HEK293 (cell line): ENCODE data around the gene DHX16.

Source experiments
- BCL11A ChIP-seq: fragments of 450-650 bp; formaldehyde crosslinking; IDR thresholded peaks from 2 replicates; pipeline ENCODE4 v1.5.1; 2016; ENCODE audit warnings: low read depth, missing biosample characterization, missing genetic modification characterization
- BCL11B ChIP-seq: fragments of 450-650 bp; formaldehyde crosslinking; IDR thresholded peaks from 2 replicates; pipeline ENCODE4 v1.5.1; 2016; ENCODE audit warnings: low read depth, missing biosample characterization, missing genetic modification characterization
- EGR2 ChIP-seq: fragments of 450-650 bp; formaldehyde crosslinking; IDR thresholded peaks from 2 replicates; pipeline ENCODE4 v1.5.1; 2016; ENCODE audit warnings: low read depth, missing biosample characterization, missing genetic modification characterization
- HOXA7 ChIP-seq: sonication (generic); formaldehyde crosslinking; IDR thresholded peaks from 2 replicates; pipeline ENCODE4 v1.8.1; 2022; ENCODE audit warnings: missing genetic modification reagents, borderline replicate concordance
- IKZF3 ChIP-seq: fragments of 450-650 bp; IDR thresholded peaks from 2 replicates; pipeline ENCODE4 v1.5.0; 2018; ENCODE audit warnings: missing biosample characterization, mild to moderate bottlenecking, missing genetic modification characterization, moderate library complexity
- OVOL3 ChIP-seq: fragments of 450-650 bp; formaldehyde crosslinking; IDR thresholded peaks from 2 replicates; pipeline ENCODE4 v1.5.1; 2016; ENCODE audit warnings: missing biosample characterization, missing genetic modification characterization
- SP3 ChIP-seq: fragments of 450-650 bp; formaldehyde crosslinking; IDR thresholded peaks from 2 replicates; pipeline ENCODE4 v1.5.1; 2016; ENCODE audit warnings: missing biosample characterization, missing genetic modification characterization
- ZBTB20 ChIP-seq: fragments of 450-650 bp; formaldehyde crosslinking; IDR thresholded peaks from 2 replicates; pipeline ENCODE4 v1.5.1; 2016; ENCODE audit warnings: missing biosample characterization, missing genetic modification characterization
- ZNF132 ChIP-seq: fragments of 450-650 bp; formaldehyde crosslinking; IDR thresholded peaks from 2 replicates; pipeline ENCODE4 v1.5.1; 2017; ENCODE audit warnings: missing biosample characterization, missing genetic modification characterization, borderline replicate concordance
- ZNF133 ChIP-seq: fragments of 450-650 bp; formaldehyde crosslinking; IDR thresholded peaks from 2 replicates; pipeline ENCODE4 v1.5.1; 2016; ENCODE audit warnings: missing biosample characterization, missing genetic modification characterization
- ZNF146 ChIP-seq: fragments of 450-650 bp; formaldehyde crosslinking; IDR thresholded peaks from 2 replicates; pipeline ENCODE4 v1.5.1; 2016; ENCODE audit warnings: missing biosample characterization, missing genetic modification characterization
- ZNF184 ChIP-seq: fragments of 450-650 bp; IDR thresholded peaks from 2 replicates; pipeline ENCODE4 v1.5.1; 2018; ENCODE audit warnings: missing biosample characterization, mild to moderate bottlenecking, missing genetic modification characterization
- ZNF24 ChIP-seq: fragments of 450-650 bp; formaldehyde crosslinking; IDR thresholded peaks from 2 replicates; pipeline ENCODE4 v1.5.1; 2016; ENCODE audit warnings: missing biosample characterization, missing genetic modification characterization
- ZNF335 ChIP-seq: fragments of 450-650 bp; formaldehyde crosslinking; conservative IDR thresholded peaks from 2 replicates; pipeline ENCODE4 v1.5.1; 2016; ENCODE audit warnings: missing biosample characterization, missing genetic modification characterization
- ZNF404 ChIP-seq: fragments of 450-650 bp; formaldehyde crosslinking; IDR thresholded peaks from 2 replicates; pipeline ENCODE4 v1.5.1; 2017; ENCODE audit warnings: missing biosample characterization, missing genetic modification characterization
- ZNF473 ChIP-seq: fragments of 450-650 bp; formaldehyde crosslinking; IDR thresholded peaks from 2 replicates; pipeline ENCODE4 v1.5.1; 2017; ENCODE audit warnings: missing biosample characterization, missing genetic modification characterization
- ZNF544 ChIP-seq: fragments of 450-650 bp; formaldehyde crosslinking; IDR thresholded peaks from 2 replicates; pipeline ENCODE4 v1.5.0; 2017; ENCODE audit warnings: missing biosample characterization, missing genetic modification characterization
- ZNF600 ChIP-seq: fragments of 450-650 bp; formaldehyde crosslinking; IDR thresholded peaks from 2 replicates; pipeline ENCODE4 v1.5.1; 2016; ENCODE audit warnings: missing biosample characterization, missing genetic modification characterization
- ZNF623 ChIP-seq: fragments of 450-650 bp; formaldehyde crosslinking; IDR thresholded peaks from 2 replicates; pipeline ENCODE4 v1.5.1; 2016; ENCODE audit warnings: missing biosample characterization, missing genetic modification characterization
- ZNF660 ChIP-seq: fragments of 450-650 bp; IDR thresholded peaks from 2 replicates; pipeline ENCODE4 v1.5.1; 2018; ENCODE audit warnings: missing biosample characterization, mild to moderate bottlenecking, missing genetic modification characterization
- ZNF843 ChIP-seq: fragments of 450-650 bp; formaldehyde crosslinking; IDR thresholded peaks from 2 replicates; pipeline ENCODE4 v1.5.1; 2016; ENCODE audit warnings: missing biosample characterization, missing genetic modification characterization
- TF ChIP-seq, protein P1 (sequence below): fragments of 450-650 bp; formaldehyde crosslinking; IDR thresholded peaks from 2 replicates; pipeline ENCODE4 v1.5.1; 2017; ENCODE audit warnings: missing biosample characterization, missing genetic modification characterization
- TF ChIP-seq, protein P2 (sequence below): fragments of 450-650 bp; formaldehyde crosslinking; IDR thresholded peaks from 2 replicates; pipeline ENCODE4 v1.5.1; 2016; ENCODE audit warnings: missing biosample characterization, missing genetic modification characterization
- TF ChIP-seq, protein P3 (sequence below): fragments of 450-650 bp; formaldehyde crosslinking; IDR thresholded peaks from 2 replicates; pipeline ENCODE4 v1.5.1; 2016; ENCODE audit warnings: missing biosample characterization, missing genetic modification characterization
- TF ChIP-seq, protein P4 (sequence below): fragments of 450-650 bp; formaldehyde crosslinking; IDR thresholded peaks from 2 replicates; pipeline ENCODE4 v1.5.1; 2016; ENCODE audit warnings: missing biosample characterization, missing genetic modification characterization
- TF ChIP-seq, protein P5 (sequence below): fragments of 450-650 bp; formaldehyde crosslinking; IDR thresholded peaks from 2 replicates; pipeline ENCODE4 v1.5.1; 2016; ENCODE audit warnings: missing biosample characterization, missing genetic modification characterization, low read depth
- TF ChIP-seq, protein P6 (sequence below): fragments of 450-650 bp; formaldehyde crosslinking; IDR thresholded peaks from 2 replicates; pipeline ENCODE4 v1.5.1; 2016; ENCODE audit warnings: missing biosample characterization, missing genetic modification characterization
- TF ChIP-seq, protein P7 (sequence below): fragments of 450-650 bp; formaldehyde crosslinking; IDR thresholded peaks from 2 replicates; pipeline ENCODE4 v1.5.1; 2016; ENCODE audit warnings: missing biosample characterization, missing genetic modification characterization

DHX16 gene

DNA sequence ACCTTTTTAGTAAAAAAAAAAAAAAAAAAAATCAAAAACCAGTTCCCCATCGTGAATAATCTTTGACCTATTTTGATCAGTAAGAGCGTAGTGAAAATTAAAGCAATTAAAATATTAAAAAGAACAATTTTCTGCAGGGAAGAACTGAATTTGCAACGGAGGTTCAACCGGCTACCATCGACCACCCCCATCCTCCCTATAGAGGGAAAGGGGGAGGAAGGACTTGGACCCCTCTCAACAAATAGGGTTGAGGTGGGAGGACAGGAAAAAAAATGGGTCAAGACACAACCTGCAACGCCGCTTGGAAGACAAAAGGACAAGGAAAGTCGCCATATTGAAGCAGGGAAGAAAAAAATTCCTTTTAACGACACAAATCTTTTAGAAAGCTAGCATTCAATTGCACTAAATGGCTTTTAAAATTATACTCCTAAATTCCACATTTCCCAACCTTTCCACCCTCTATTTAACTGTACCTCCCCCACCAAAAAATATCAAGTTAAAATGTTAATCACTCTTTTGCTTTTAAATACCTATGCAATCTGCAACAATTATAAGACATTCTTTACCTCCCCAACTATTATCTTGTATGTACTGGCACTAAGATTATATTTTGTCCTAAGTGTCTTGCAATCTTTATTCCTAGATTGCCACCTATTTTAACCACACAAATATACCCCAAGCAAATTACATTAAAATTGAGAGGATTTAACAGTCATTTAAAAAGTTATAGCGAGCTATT lies 57.4 kb downstream of the DHX16 start (continued):
- TF ChIP-seq ZNF600 (tag by site-specific recombination) (peak; percentile 10; the same call in 1 of the 2 replicates), ZNF133 (tag by site-specific recombination) (no peak), ZNF335 (tag by site-specific recombination) (peak; percentile 95), ZNF404 (0 out of 2 replicates have a peak, but pooled peaks have one; percentile 4), IKZF3 (tag by site-specific recombination) (peak; percentile 81), BCL11B (no peak), EGR2 (0 out of 2 replicates have a peak, but pooled peaks have one; percentile 18), ZNF660 (peak; percentile 13; the same call in 1 of the 2 replicates), HOXA7 (CRISPR knock-in tag) (no peak), ZBTB20 (peak; percentile 18; the same call in 1 of the 2 replicates), ZNF623 (peak; percentile 9; the same call in 1 of the 2 replicates), ZNF544 (no peak), ZNF132 (no peak), ZNF24 (tag by site-specific recombination) (peak; percentile 39; the same call in 1 of the 2 replicates), OVOL3 (no peak), ZNF473 (tag by site-specific recombination) (no peak), ZNF184 (tag by site-specific recombination) (0 out of 2 replicates have a peak, but pooled peaks have one; percentile 5), SP3 (tag by site-specific recombination) (peak; percentile 59; the same call in 1 of the 2 replicates), ZNF146 (tag by site-specific recombination) (peak; percentile 5; the same call in 1 of the 2 replicates), BCL11A (tag by site-specific recombination) (no peak), ZNF843 (tag by site-specific recombination) (no peak)
- TF ChIP-seq, protein P1, sequence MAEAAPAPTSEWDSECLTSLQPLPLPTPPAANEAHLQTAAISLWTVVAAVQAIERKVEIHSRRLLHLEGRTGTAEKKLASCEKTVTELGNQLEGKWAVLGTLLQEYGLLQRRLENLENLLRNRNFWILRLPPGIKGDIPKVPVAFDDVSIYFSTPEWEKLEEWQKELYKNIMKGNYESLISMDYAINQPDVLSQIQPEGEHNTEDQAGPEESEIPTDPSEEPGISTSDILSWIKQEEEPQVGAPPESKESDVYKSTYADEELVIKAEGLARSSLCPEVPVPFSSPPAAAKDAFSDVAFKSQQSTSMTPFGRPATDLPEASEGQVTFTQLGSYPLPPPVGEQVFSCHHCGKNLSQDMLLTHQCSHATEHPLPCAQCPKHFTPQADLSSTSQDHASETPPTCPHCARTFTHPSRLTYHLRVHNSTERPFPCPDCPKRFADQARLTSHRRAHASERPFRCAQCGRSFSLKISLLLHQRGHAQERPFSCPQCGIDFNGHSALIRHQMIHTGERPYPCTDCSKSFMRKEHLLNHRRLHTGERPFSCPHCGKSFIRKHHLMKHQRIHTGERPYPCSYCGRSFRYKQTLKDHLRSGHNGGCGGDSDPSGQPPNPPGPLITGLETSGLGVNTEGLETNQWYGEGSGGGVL (tag by site-specific recombination), result peak; percentile 76
- TF ChIP-seq, protein P2, sequence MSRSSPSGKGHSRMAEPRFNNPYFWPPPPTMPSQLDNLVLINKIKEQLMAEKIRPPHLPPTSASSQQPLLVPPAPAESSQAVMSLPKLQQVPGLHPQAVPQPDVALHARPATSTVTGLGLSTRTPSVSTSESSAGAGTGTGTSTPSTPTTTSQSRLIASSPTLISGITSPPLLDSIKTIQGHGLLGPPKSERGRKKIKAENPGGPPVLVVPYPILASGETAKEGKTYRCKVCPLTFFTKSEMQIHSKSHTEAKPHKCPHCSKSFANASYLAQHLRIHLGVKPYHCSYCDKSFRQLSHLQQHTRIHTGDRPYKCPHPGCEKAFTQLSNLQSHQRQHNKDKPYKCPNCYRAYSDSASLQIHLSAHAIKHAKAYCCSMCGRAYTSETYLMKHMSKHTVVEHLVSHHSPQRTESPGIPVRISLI, result peak; percentile 98
- TF ChIP-seq, protein P3, sequence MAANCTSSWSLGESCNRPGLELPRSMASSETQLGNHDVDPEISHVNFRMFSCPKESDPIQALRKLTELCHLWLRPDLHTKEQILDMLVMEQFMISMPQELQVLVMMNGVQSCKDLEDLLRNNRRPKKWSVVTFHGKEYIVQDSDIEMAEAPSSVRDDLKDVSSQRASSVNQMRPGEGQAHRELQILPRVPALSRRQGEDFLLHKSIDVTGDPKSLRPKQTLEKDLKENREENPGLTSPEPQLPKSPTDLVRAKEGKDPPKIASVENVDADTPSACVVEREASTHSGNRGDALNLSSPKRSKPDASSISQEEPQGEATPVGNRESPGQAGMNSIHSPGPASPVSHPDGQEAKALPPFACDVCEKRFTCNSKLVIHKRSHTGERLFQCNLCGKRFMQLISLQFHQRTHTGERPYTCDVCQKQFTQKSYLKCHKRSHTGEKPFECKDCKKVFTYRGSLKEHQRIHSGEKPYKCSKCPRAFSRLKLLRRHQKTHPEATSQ (tag by site-specific recombination), result no peak
- TF ChIP-seq, protein P4, sequence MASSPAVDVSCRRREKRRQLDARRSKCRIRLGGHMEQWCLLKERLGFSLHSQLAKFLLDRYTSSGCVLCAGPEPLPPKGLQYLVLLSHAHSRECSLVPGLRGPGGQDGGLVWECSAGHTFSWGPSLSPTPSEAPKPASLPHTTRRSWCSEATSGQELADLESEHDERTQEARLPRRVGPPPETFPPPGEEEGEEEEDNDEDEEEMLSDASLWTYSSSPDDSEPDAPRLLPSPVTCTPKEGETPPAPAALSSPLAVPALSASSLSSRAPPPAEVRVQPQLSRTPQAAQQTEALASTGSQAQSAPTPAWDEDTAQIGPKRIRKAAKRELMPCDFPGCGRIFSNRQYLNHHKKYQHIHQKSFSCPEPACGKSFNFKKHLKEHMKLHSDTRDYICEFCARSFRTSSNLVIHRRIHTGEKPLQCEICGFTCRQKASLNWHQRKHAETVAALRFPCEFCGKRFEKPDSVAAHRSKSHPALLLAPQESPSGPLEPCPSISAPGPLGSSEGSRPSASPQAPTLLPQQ, result peak; percentile 55
- TF ChIP-seq, protein P5, sequence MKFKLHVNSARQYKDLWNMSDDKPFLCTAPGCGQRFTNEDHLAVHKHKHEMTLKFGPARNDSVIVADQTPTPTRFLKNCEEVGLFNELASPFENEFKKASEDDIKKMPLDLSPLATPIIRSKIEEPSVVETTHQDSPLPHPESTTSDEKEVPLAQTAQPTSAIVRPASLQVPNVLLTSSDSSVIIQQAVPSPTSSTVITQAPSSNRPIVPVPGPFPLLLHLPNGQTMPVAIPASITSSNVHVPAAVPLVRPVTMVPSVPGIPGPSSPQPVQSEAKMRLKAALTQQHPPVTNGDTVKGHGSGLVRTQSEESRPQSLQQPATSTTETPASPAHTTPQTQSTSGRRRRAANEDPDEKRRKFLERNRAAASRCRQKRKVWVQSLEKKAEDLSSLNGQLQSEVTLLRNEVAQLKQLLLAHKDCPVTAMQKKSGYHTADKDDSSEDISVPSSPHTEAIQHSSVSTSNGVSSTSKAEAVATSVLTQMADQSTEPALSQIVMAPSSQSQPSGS, result no peak
- TF ChIP-seq, protein P6, sequence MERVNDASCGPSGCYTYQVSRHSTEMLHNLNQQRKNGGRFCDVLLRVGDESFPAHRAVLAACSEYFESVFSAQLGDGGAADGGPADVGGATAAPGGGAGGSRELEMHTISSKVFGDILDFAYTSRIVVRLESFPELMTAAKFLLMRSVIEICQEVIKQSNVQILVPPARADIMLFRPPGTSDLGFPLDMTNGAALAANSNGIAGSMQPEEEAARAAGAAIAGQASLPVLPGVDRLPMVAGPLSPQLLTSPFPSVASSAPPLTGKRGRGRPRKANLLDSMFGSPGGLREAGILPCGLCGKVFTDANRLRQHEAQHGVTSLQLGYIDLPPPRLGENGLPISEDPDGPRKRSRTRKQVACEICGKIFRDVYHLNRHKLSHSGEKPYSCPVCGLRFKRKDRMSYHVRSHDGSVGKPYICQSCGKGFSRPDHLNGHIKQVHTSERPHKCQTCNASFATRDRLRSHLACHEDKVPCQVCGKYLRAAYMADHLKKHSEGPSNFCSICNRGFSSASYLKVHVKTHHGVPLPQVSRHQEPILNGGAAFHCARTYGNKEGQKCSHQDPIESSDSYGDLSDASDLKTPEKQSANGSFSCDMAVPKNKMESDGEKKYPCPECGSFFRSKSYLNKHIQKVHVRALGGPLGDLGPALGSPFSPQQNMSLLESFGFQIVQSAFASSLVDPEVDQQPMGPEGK, result peak; percentile 93
- TF ChIP-seq, protein P7, sequence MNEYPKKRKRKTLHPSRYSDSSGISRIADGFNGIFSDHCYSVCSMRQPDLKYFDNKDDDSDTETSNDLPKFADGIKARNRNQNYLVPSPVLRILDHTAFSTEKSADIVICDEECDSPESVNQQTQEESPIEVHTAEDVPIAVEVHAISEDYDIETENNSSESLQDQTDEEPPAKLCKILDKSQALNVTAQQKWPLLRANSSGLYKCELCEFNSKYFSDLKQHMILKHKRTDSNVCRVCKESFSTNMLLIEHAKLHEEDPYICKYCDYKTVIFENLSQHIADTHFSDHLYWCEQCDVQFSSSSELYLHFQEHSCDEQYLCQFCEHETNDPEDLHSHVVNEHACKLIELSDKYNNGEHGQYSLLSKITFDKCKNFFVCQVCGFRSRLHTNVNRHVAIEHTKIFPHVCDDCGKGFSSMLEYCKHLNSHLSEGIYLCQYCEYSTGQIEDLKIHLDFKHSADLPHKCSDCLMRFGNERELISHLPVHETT, result peak; percentile 36
